ENCODE results near the gene ST3GAL2. TPM values are rescaled to one million over a fixed set of nuclear protein-coding genes. Genes with fewer than 3 reads are reported as not detected.

Gene ST3GAL2
- total and polyA plus RNA-seq, 2 of the 4 experiments (the other 2 are of a cell fraction): 17.4 to 17.7 TPM

DNA sequence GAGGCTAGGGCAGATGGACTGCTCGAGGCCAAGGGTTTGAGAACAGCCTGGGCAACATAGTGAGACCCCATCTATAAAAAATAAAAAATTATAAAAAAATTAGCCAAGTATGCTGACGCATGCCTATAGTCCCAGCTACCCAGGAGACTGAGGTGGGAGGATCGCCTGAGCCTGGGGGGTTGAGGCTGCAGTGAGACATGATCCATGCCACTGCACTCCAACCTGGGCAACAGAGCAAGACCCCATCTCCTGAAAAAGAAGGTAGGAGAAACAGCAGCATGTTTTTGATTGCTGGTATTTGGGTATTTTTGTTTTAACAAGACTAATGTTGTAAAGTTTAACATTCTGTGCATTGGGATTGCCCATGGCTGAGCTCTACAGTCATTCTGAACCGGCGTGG, 101.1 kb downstream of the ST3GAL2 start:
- no peaks in the 10 kb centered on the region for H3K9me3 ChIP-seq (ENCODE audit: control insufficient read depth, insufficient read depth, low read length)
- POLR2A ChIA-PET (ENCODE audit: unreplicated experiment): no interaction called here
- no peak overlapping the region for H3K4ac ChIP-seq (ENCODE audit: low read depth, low read length)
- H4K5ac ChIP-seq (ENCODE audit: low read depth, low read length): no peak overlapping the region
- no peak overlapping the region for H3K23ac ChIP-seq (ENCODE audit: low read depth, low read length)
- no peaks in the 10 kb centered on the region for H3K79me1 ChIP-seq (ENCODE audit: low read depth in 1 of 2, low read length in 2 of 2)
- no peak overlapping the region for H3K4me3 ChIP-seq (ENCODE audit: insufficient read depth, low read depth, low read length)
- no peak overlapping the region for H2BK5ac ChIP-seq (ENCODE audit: low read depth, low read length, poor library complexity, severe bottlenecking)
- CTCF ChIA-PET: interaction anchor here (1.5 kb wide), 1 partner anchor 8 kb away, joined by 3 read pairs; the partner anchor contains the start of gene DDX19A
- H2BK15ac ChIP-seq (ENCODE audit: low read depth, low read length): no peak overlapping the region
- H2BK20ac ChIP-seq (ENCODE audit: low read depth, low read length): no peak overlapping the region
- ATAC-seq (ENCODE audit: low read depth) (no peak), DNase-seq (no peak)
- TF ChIP-seq BHLHE40 (IDR thresholded peaks at IDR 0.05; ENCODE audit: low read depth, low read length): no peak
- no peak for TF ChIP-seq CTCF (conservative IDR thresholded peaks at IDR 0.05; ENCODE audit: low read depth, low read length)
- TF ChIP-seq, protein P1, sequence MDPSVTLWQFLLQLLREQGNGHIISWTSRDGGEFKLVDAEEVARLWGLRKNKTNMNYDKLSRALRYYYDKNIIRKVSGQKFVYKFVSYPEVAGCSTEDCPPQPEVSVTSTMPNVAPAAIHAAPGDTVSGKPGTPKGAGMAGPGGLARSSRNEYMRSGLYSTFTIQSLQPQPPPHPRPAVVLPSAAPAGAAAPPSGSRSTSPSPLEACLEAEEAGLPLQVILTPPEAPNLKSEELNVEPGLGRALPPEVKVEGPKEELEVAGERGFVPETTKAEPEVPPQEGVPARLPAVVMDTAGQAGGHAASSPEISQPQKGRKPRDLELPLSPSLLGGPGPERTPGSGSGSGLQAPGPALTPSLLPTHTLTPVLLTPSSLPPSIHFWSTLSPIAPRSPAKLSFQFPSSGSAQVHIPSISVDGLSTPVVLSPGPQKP (IDR thresholded peaks at IDR 0.05; ENCODE audit: borderline replicate concordance, low read depth, low read length): no peak
- no peak for TF ChIP-seq NFE2L2 (IDR thresholded peaks at IDR 0.05; ENCODE audit: low read depth, low read length)
- no peak for TF ChIP-seq RFX5 (IDR thresholded peaks at IDR 0.05; ENCODE audit: low read depth, low read length)
- TF ChIP-seq MAZ (IDR thresholded peaks at IDR 0.05; ENCODE audit: borderline replicate concordance, low read depth, low read length): no peak
- no peak for TF ChIP-seq CEBPB (IDR thresholded peaks at IDR 0.05; ENCODE audit: low read depth, low read length)
- TF ChIP-seq MAFK (IDR thresholded peaks at IDR 0.05; ENCODE audit: low read depth, low read length): no peak
- no peak for TF ChIP-seq FOS (IDR thresholded peaks at IDR 0.05; ENCODE audit: low read depth, low read length)
- no peak for TF ChIP-seq RAD21 (IDR thresholded peaks at IDR 0.05; ENCODE audit: low read length)
- no peak overlapping the region for H4K91ac ChIP-seq (ENCODE audit: insufficient read depth, low read depth, low read length)
- in situ Hi-C loops (cut with MboI; ENCODE audit: low sequenced_read_pairs): no loop called here
- H2AFZ ChIP-seq (replicated peaks; ENCODE audit: low read length, poor library complexity): no peak overlapping the region
- no peak overlapping the region for H3K4me2 ChIP-seq (ENCODE audit: low read depth, low read length)
- H3K27me3 ChIP-seq (ENCODE audit: control insufficient read depth, insufficient read depth, low read length): no peaks in the 10 kb centered on the region
- H3K56ac ChIP-seq (ENCODE audit: extremely low read depth, insufficient read depth, low read length): no peak overlapping the region
- no TSS peak for BruUV-seq (replicated peaks)
- H3K36me3 ChIP-seq (ENCODE audit: control insufficient read depth, insufficient read depth, low read length): peaks cover 20% of the 10 kb centered on the region
- H4K20me1 ChIP-seq (ENCODE audit: insufficient read depth, low read length): no peaks in the 10 kb centered on the region
- H2AK9ac ChIP-seq (replicated peaks; ENCODE audit: low read depth, low read length, poor library complexity): no peak overlapping the region
- H3K9me1 ChIP-seq (ENCODE audit: insufficient read depth, low read length): no peaks in the 10 kb centered on the region; the same call in 1 of the 2 replicates
- dilution Hi-C loops (cut with HindIII; ENCODE audit: low sequenced_read_pairs, unreplicated experiment): no loop called here
- H4K8ac ChIP-seq (ENCODE audit: low read depth in 2 of 2, low read length in 2 of 2): no peak overlapping the region
- no peak overlapping the region for H2AK5ac ChIP-seq (ENCODE audit: low read depth, low read length)
- no peak overlapping the region for H2BK120ac ChIP-seq (ENCODE audit: low read depth, low read length)
- H3K9ac ChIP-seq (ENCODE audit: low read depth, low read length): no peak overlapping the region
- WGBS, 2 experiments (ENCODE audit: extremely low coverage in 2 of 2, insufficient read length in 1 of 2): no CpG with 5 or more reads among the region's 5 CpGs
- no peak overlapping the region for H3K27ac ChIP-seq (ENCODE audit: insufficient read depth, low read length)
- no peak overlapping the region for H3K18ac ChIP-seq (ENCODE audit: low read depth, low read length)
- H3K14ac ChIP-seq (replicated peaks; ENCODE audit: low read depth, low read length): no peak overlapping the region
- intact Hi-C loops (cut with micrococcal nuclease): no loop called here
- H3K4me1 ChIP-seq (ENCODE audit: control insufficient read depth, insufficient read depth, low read length): no peaks in the 10 kb centered on the region

All from IMR-90 (cell line).